ENCODE results near the gene MYO5C.
"Not testable (repeated sequence)": the region's sequence is repeated elsewhere in the genome, so short reads cannot be mapped to it uniquely, and the experiment has no call there.

The MYO5C gene

DNA sequence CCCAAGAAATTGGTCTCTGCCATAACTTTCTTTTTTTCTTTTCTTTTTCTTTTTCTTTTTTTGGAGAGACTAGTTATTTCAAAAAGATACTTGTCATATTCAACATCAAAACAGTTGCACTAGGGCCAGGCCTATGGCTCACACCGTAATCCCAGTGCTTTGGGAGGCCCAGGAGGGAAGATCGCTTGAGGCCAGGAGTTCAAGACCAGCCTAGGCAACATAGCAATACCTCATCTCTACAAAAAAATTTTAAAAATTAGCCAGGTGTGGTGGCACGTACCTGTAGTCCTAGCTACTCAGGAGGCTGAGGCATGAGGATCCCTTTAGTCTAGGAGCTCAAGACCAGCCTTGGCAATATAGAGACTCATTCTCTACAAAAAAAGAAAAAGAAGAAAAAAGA is 55.4 kb downstream of the MYO5C start:
- peak; percentile 7 for DNase-seq

DNA sequence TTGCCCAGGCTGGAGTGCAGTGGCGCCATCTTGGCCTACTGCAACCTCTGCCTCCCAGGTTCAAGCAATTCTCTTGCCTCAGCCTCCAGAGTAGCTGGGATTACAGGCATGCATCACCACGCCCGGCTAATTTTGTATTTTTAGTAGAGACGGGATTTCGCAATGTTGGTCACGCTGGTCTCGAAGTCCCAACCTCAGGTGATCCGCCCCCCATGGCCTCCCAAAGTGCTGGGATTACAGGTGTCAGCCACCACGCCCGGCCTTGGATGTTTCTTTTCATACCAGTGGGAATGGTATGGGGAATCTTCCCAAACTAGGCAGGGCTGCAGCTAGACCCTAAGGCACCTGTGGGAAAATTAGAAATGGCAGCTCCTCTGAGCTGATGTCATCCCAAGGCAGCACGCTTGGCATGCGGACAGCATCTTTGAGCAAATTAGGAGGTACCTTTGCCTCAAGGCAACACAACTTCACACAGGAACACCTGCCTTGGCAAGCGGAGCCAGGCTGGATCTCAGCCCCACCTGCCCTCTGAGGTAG is 56.5 kb downstream of the MYO5C start:
- DNase-seq, result not testable (repeated sequence)

DNA sequence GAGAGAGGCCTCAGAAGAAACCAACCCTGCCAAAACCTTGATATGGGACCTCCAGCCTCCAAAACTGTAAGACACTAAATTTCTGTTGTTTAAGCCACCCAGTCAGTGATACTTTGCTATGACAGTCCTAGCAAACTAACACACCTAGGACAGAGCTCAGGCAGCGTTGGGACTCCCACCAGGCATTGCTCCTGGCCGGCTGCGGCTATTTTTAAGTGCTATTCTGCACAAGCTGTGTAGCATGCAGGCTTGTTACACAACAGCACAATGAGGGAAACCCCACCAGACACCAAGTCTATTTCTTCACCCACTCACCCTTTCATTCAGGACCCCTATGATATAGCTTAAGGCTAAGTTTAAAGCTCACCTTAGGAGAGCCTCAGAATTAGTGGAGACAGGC is 57.5 kb downstream of the MYO5C start:
- DNase-seq, result no peak

DNA sequence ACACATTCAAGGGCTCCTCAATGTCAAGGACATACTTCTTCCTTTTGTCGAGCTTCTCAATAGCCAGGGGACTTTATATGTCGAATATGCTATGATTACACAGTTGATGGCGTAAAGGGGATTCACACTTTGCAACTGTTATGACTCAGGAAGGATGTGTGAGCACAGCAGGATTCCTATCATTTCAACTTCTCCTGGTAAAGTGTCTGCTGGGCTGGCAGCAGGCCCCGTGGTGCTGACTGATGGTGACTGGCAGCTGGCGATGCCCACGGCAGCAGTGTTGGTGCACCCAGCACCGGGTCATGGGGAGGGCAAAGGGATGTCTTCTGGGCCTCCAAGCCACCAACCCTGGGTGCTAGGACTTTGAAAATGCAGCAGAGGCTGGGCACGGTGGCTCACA is 59.6 kb downstream of the MYO5C start:
- DNase-seq, result no peak

DNA sequence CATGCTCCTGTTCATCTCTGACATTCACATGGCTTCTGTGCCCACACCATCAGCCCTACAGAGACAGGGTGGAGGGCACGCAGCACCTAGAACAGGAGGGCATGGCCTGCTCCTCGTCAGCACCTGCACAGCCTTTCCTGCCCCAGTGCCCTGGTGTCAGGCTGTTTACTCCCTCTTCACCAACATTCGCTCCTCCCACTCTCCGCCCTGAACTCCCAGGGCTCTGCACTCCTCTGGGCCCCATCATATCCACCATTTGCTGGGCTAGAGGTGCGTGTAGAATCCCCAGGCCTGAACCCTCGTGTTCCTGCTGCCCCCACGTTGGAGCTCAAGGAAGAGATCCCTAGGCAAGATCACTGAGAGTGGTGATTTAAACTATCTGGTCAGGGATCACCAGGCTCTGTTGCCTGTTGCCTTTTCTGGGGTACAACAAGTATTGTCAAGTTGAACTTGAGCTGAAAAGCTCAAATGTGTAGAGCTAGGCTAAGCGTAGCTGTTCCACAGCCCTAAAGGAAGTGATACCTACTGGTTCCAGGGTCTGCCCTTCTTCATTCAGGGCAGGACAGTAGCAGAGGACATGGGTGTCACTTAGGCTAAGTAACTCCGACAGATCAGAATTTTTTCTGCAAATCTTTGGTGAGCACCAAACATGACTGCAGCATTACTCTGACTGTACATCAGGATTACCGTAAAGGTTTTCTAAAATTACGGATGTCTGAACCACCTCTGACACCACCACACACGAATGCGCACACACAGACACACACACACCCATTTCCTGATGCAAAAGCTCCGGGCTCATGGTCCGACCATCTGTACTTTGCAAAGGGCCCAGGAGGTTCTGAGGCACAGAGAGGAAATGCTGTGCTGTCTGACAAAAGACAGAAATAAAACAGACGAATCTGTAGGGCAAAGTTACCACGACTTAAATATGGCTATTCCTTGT is 60.7 kb downstream of the MYO5C start:
- DNase-seq, result peak; percentile 16

DNA sequence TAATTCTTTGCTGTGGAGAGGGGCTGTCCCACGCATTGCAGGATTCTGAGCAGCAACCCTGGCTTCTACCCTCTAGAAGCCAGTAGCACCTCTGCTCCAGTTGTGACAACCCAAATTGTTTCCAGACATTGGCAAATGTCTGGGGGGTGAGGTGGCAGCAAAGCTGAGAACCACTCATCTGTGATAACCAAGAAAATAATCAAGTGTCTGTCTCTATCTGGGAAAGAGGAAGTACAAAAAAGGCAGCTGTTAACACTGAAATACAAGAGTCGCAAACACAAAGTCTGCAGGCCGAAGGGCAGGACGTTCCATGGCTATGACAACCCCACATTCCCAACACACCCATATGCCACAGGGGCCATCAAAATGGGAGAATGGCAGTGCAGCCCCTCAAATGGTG is 62.2 kb downstream of the MYO5C start:
- peak; percentile 50 for DNase-seq

DNA sequence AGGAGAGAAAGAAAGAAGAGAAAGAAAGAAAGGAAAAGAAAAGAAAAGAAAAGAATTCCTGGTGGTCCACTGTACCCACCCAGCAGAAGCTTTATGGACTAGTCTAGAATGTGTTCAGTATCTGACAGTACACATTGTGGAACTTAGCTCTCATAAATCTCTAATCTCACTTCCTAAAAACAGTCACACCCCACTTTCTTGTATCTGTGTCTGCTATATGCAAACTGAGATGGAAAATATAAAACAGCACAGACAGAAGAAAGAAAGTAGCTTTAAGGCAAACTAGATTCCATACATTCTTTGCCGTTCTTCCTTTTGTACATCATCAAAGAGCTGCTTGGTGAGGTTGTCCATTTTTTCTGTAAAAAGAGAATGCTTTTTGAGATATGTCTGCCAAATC is 63.3 kb downstream of the MYO5C start:
- no peak for DNase-seq

DNA sequence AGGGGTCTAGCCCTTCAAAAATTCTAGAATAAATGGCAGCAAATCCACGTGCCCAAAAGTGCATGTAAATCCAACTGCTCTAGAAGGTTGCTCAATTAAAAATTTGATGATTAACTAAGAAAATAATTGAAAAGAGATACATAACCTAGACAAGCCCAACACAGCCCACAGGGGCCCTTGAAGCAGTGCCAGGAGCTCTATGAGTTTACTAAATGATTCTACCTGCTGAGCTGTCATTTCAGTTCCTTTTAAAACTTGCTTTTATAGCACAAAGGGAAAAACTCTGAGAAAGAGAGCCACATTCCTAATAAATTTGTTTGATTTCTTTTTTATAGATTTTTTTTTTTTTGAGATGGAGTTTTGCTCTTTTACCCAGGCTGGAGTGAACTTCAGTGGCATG is 65.5 kb downstream of the MYO5C start:
- no peak for DNase-seq

DNA sequence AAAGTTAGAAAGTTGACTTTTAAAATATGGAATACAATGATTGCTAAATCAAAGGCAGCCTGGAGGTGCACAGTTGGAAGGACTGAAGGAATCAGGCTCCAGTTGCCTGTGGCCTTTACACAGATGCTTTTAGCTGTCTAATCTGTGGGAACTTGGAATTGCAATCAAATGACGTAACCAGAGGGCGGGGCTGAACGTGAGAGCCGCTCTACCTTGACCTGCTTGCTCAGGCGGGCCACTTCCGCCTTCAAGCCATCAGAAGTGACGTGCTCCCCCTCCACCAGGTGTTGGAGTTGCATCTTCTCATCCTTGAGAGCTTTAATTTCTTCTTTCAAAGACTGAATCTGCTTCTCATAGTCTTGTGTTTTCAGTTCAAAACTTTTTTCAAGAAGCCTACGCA is 66.7 kb downstream of the MYO5C start:
- peak; percentile 94 for DNase-seq

DNA sequence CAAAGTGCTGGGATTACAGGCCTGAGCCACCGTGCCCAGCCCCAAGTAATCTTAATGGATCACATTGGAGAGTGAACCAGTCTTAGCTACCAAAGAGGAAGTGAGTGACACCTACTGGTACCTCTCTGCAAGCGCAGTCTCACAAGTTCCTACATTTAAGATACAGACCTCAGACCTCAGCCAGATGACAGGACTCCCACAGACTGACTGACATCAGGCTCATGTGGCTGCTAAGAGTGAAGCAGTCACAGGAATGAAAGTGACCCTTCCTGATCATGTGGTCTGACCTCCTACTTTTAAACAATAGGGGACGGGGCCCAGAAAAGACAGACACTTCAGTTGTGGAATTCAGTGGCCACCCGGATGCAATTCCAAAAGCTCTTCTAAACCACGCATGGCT is 68.1 kb downstream of the MYO5C start:
- DNase-seq, result peak; percentile 93

DNA sequence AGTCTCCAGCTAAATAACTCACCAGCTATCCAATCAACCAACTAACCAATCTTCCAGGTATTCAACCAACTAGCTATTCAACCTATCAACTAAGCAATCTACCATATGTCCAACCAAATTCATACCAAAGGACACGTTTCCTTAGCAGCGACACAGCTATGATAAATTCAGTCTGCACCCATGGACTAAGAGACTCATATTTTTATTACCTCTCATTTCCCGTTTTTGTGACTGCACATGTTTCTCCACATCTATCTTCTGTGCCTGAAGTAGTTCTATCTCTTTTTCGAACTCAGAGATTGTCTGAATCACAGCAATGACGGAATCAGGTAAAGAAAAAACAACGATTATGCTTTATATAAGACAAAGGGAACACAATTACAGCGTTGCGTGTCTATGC is 70.4 kb downstream of the MYO5C start:
- DNase-seq, result no peak

DNA sequence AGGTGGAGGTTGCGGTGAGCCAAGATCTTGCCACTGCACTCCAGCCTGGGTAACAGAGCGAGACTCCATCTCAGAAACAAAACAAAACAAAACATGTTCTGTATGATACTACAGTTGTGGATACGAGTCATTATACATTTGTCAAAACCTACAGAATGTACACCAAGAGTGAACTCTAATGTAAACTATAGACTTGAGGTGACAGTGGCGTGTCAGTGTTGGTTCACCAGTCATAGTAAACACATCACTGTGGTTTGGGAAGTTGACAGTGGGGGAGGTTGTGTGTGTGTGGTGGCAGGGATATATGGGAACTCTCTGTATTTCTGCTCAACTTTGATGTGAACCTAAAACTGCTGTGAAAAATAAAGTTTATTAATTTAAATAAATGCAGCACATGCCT is 71.4 kb downstream of the MYO5C start:
- DNase-seq, result no peak

DNA sequence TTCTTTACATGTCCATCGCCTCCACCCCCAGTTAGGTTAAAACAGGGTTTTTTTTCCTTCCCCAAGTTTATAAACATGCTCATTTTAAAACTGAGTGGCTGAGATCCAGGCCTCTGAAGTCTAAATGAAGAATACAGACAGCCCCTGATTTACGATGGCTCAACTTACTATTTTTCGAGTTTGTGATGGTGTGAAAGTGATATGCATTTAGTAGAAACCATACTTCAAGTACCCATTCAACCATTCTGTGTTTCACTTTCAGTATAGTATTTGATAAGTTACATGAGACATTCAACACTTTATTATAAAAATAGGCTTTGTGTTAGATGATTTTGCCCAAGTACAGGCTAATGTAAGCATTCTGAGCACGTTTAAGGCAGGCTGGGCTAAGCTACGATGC is 73.9 kb downstream of the MYO5C start:
- DNase-seq, result no peak

DNA sequence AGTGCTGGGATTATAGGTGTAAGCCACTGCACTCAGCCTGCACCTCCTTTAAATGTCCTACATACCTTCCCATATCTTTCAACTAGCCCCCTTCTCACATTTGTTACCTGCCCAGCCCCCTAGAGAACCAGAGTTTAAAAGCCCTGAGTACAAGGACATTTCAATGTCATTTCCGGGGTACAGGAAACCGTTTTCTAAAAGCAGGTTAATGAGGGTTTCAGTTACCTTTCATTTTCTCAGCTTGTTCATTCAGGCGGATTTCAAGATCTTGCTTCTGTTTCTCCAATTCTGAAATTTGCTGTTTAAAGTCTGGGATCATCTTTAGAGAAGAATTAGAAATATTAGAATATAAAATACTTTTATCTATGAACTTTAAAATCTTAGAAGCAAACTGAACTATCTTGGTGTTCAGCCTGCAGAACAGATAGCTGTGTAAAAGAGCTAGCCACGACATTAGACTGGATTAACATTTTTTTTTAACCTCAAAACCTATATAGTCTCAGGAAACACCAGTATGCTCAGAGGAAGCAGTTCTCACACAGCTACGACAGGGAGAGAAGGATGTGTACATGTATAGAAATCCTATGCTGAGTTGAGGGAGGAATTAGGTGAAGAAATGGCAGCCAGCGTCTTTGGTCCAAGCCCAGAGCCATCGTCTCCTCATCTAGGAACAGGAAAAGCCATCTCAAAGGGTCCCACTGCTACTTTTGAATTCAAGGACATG is 74.5 kb downstream of the MYO5C start:
- DNase-seq, result no peak

DNA sequence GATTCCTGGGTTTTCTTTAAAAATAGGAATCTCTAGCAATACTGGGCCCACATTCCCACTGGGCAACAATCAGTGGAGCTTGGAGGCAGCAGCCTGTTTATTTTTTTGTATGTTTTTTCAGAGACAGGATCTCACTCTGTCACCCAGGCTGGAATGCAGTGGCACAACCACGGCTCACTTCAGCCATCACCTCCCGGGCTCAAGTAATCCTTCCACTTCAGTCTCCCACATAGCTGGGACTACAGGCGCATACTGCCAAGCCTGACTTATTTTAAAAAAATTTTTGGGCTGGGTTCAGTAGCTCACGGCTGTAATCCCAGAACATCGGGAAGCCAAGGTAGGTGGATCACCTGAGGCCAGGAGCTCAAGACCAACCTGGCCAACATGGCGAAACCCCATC is 75.4 kb downstream of the MYO5C start:
- no peak for DNase-seq

DNA sequence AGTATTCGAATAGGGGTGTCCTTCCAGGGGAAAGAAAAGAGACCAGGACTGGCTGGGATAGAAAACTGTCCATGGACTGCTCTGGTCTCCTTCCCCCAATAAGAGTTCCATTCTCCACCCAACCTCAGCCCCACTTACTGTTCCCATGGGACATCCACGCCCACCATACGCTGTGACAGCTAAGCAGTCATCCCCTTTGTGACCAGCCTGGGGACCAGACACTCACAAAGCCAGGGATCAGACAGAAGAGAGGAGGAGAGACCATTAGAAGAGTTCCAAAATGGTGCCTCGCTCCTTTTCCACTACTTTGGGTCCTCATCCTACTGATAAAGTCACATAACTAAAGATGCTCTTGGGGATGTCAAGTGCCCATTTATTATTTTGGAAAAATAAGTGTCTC is 76.8 kb downstream of the MYO5C start:
- DNase-seq, result no peak

DNA sequence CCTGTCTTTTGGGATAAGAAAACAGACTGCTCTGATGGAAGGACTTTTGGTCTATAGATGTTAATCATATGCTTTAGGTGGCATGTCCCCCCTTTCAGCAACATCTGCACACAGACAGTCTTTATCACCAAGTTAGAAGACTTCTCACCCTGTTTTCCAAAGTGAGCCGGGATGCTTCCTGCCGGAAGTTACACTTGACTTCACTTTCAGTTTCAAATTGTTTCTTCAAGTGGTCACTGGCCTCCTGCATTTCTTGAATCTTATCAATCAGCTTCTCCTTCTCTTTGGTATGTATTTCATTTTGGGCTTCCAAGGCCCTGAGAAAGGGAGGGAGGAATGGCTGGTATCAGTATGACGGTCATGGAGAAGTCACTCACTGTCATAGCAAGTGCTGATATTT is 77.2 kb downstream of the MYO5C start:
- no peak for DNase-seq

DNA sequence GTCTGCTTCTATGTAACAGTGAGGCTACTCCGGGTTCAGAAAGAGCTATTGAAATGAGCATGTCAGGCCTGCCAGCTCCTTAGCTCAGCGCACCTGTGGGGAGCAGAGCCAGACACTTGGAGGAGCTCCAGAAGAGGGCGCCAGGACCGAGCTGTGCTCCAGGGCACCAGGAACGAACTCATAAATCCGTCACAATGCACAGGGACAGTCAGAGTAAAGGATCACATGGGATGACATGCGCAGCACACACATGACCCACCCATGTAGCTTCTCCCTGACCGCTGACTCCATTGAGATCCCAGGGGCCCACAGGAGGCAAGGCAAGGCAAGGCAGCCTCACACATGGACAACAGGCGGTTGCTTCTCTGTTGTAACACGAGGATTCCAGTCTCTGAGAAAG is 78.4 kb downstream of the MYO5C start:
- DNase-seq, result peak; percentile 78

DNA sequence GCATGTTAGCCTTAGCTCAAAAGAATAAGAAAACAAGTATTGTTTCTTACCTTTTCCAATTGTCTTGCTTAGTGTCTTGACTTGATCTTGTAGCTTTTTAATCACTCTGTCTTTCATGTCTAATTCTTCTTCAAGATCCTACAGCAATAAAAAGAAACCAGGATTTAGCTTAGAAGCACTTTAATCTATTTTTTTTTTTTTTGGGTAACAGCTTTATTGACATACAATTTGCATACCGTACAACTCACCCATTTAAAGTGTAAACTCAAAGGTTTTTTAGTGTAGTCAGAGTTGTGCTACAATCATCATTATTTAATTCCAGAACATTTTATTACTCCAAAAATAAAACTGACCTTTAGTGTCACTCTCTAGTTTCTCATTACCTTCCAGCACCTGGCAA is 81.1 kb downstream of the MYO5C start:
- DNase-seq, result no peak

DNA sequence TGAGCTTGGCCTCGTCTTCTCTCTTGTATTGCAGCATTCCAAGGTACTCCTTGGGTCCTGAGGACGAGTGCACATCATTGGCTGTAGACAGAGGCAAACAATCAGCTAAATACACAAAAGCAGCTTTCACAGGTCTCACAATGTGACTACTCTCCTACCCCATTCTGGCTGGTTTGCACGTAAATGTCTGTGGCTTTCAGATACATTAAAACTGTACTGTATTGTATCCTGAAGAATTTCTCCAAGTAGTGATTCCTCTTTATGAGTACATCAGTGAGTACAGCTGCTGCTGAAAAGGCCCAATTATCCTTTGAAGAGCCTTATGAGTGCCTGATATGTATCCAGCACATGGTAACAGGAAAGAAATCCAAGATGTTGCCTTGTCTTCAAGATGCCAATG is 82.4 kb downstream of the MYO5C start:
- no peak for DNase-seq

DNA sequence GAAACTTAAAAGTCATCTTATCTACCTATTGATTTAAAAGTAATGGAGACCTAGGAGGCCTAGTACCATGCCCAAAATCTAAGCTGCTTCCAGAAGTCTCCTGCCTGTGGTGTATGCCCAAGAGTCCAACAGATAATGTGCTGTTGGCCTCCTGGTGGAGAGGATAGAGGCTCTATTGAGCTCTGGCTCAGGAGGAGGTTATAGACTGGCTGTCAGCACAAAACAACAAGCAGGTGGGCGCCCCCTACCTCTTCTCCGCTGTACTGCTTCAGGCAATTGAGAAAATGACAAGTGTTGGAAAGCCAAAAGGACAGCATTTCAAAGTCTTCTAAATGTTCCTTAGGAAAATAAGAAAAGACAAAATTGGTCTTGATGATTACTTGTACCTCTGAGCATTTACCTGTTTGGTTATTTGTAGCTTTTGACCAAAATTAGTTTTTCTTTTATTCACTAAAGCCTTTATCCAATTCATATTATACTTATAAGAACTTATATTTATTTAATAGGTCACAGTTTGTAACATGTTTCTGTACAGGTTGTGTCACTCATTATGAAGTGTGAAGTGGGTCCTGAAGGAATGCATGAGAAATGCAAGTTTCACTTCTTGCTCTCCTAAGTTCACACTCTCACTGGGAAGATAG is 87.2 kb downstream of the MYO5C start:
- DNase-seq, result peak; percentile 91

DNA sequence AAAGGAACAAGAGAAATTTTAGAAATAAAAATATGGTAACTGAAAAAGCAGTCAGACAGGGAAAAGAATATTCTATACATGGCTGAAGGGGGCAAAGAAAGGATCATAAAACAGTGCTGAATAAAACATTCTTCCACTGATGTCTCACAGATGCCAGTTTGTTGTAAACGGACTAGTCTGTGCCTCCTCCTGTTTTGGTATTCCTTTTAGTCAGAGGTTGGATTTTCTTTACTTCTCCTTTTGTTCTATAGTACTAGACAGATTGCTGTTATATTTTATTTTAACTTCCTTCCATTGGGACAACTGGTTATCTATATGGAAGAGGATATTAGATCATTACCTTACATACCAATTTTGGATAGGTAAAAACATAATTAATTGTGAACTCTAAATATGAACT is 88.4 kb downstream of the MYO5C start:
- DNase-seq, result no peak

DNA sequence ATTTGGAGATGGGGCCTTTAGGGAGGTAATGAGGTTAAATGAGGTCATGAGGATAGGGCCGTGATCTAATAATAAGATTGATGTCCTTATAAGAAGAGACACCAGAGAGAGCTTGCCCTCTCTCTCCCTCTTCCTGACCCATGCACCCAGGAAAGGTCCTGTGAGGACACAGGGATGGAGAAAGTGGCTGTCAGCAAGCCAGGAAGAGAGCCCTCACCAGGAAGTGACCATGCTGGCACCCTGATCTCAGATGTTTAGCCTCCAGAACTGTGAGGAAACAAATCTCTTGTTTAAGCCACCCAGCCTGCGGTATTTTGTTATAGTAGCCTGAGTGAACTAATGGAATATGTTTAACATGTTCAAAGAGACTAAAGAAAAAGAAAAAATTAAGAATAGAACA is 89.2 kb downstream of the MYO5C start:
- DNase-seq, result no peak

DNA sequence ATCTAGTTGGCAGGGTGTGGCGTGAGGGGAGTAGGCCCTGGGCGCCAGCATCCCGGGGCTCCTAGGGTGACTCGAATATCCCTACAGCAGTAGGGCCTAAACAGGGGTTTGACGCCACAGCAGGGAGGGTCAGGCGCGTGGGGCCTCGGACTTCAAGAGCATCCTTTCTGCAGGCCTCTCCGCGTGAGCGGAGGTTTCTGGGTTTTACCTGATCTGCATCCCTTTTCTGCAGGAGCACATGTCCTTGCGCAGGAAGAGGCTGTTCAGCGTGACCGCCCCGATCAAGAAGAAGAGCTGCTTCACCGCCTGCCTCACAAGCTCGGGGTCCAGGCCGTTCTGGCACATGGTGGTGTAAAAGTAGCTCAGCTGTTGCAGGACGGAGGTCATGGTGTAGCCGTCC is 90.9 kb downstream of the MYO5C start:
- no peak for DNase-seq
